Mammary epithelial cell (primary cell): ENCODE measurements around the gene CCDC200.

Source experiments
- CTCF ChIP-seq, 2 donors: IDR thresholded peaks in 1 of 2; conservative IDR thresholded peaks in 1 of 2; 2 replicates each; pipeline ENCODE4 v1.5.1; 2011 to 2012; ENCODE audit warnings: inconsistent platforms in 2 of 2, low read length in 2 of 2, mild to moderate bottlenecking in 2 of 2, control low read depth in 1 of 2, low read depth in 1 of 2; ENCODE audit not compliant: insufficient read depth in 1 of 2; ENCODE audit errors: extremely low read depth in 1 of 2
- EZH2 ChIP-seq: IDR thresholded peaks from 2 replicates; pipeline ENCODE4 v1.6.1; 2012; ENCODE audit warnings: low read length, inconsistent platforms, borderline replicate concordance

GRCh38 chr17:43216762-43217613 lies 11.4 kb downstream of the CCDC200 start:
- TF ChIP-seq CTCF (conservative IDR thresholded peaks at IDR 0.05 in 1 of 2, IDR thresholded peaks at IDR 0.05 in 1 of 2; ENCODE audit: extremely low read depth in 1 of 2, insufficient read depth in 1 of 2, low read depth in 1 of 2, low read length in 2 of 2) (no peak), EZH2 (no peak)
